ENCODE data around the gene PDE8A. TPM values are rescaled to one million over a fixed set of nuclear protein-coding genes. Genes with fewer than 3 reads are reported as not detected.
A peak's percentile ranks its signal among the peaks of the same experiment; 100 is the strongest.

Gene PDE8A
- total and polyA plus RNA-seq, 4 donors, result 11.2 to 47.5 (median 16.6) TPM

GRCh38 chr15:85003593-85004312 is 22.1 kb downstream of the PDE8A start:
- H3K27me3 ChIP-seq (ENCODE audit: control insufficient read depth in 4 of 4, insufficient read depth in 4 of 4, low read length in 3 of 4), result no peaks in the 10 kb centered on the region
- DNase-seq (ENCODE audit: low spot score), result no peak
- no peaks in the 10 kb centered on the region for H3K36me3 ChIP-seq (ENCODE audit: control insufficient read depth in 4 of 4, insufficient read depth in 3 of 4, low read depth in 1 of 4, low read length in 3 of 4)
- no peak for TF ChIP-seq RAD21 (IDR thresholded peaks at IDR 0.05)
- no peak for TF ChIP-seq FOXA2 (IDR thresholded peaks at IDR 0.05)
- no peak for TF ChIP-seq RXRA (IDR thresholded peaks at IDR 0.05)
- no peak overlapping the region for H3K9ac ChIP-seq (ENCODE audit: low read depth in 1 of 2, low read length in 2 of 2)
- H3K4me1 ChIP-seq (ENCODE audit: control insufficient read depth in 4 of 4, insufficient read depth in 4 of 4, low read length in 3 of 4), result peaks cover 12 to 63% (median 49%) of the 10 kb centered on the region in 4 donors
- 90% methylated on average over 3 of the region's 3 CpGs for WGBS
- no peaks in the 10 kb centered on the region for H3K9me3 ChIP-seq (ENCODE audit: control insufficient read depth in 4 of 4, low read length in 3 of 4)
- peak overlapping the region in 1 of 2 donors; percentile 13 for H3K27ac ChIP-seq (ENCODE audit: low read depth in 1 of 2, low read length in 2 of 2)
- no peak overlapping the region for H3K4me3 ChIP-seq (ENCODE audit: low read depth in 1 of 3, low read length in 3 of 3)

DNA sequence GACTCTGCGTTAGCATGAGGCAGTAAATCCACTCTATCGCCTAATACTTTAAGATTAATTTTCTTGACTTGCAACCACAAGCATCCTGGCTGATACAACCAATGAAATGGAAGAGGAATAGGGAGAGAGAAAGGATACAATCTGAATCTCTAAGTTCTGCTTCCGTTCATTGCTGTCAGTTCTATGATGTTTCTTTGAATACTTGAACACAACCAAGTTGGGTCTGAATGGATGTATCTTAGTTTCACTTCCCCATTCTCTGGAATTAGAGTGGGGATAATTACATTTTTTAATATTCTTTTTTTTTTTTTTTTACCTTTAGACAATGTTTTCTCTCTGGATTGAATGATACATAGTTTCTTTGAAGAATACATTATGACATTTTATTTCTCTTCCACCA is 22.9 kb downstream of the PDE8A start:
- Histone ChIP-seq H3K9ac (ENCODE audit: low read depth in 1 of 2, low read length in 2 of 2) (no peak overlapping the region), H3K9me3 (ENCODE audit: control insufficient read depth in 4 of 4, low read length in 3 of 4) (no peaks in the 10 kb centered on the region), H3K36me3 (ENCODE audit: control insufficient read depth in 4 of 4, insufficient read depth in 3 of 4, low read depth in 1 of 4, low read length in 3 of 4) (no peaks in the 10 kb centered on the region), H3K4me1 (ENCODE audit: control insufficient read depth in 4 of 4, insufficient read depth in 4 of 4, low read length in 3 of 4) (peaks cover 12 to 65% (median 51%) of the 10 kb centered on the region in 4 donors), H3K4me3 (ENCODE audit: low read depth in 1 of 3, low read length in 3 of 3) (no peak overlapping the region), H3K27ac (ENCODE audit: low read depth in 1 of 2, low read length in 2 of 2) (no peak overlapping the region), H3K27me3 (ENCODE audit: control insufficient read depth in 4 of 4, insufficient read depth in 4 of 4, low read length in 3 of 4) (no peaks in the 10 kb centered on the region)
- TF ChIP-seq MAX (IDR thresholded peaks at IDR 0.05) (no peak), EGR1 (IDR thresholded peaks at IDR 0.05; ENCODE audit: low read depth in 2 of 2) (no peak), FOXA2 (IDR thresholded peaks at IDR 0.05) (no peak), GABPA (IDR thresholded peaks at IDR 0.05 in 1 of 2, conservative IDR thresholded peaks at IDR 0.05 in 1 of 2) (no peak), TAF1 (conservative IDR thresholded peaks at IDR 0.05) (no peak), SP1 (IDR thresholded peaks at IDR 0.05) (no peak), REST (IDR thresholded peaks at IDR 0.05) (no peak), FOXA1 (IDR thresholded peaks at IDR 0.05) (no peak), HNF4A (conservative IDR thresholded peaks at IDR 0.05) (no peak)
- WGBS, result 89% methylated on average over 3 of the region's 3 CpGs
- DNase-seq (ENCODE audit: low spot score), result no peak

- H3K9me3 ChIP-seq (ENCODE audit: control insufficient read depth in 4 of 4, low read length in 3 of 4), result no peaks in the 10 kb centered on the region
- no peak overlapping the region for H3K9ac ChIP-seq (ENCODE audit: low read depth in 1 of 2, low read length in 2 of 2)
- H3K36me3 ChIP-seq (ENCODE audit: control insufficient read depth in 4 of 4, insufficient read depth in 3 of 4, low read depth in 1 of 4, low read length in 3 of 4), result no peaks in the 10 kb centered on the region
- TF ChIP-seq REST (IDR thresholded peaks at IDR 0.05), result no peak
- no peak for TF ChIP-seq RXRA (IDR thresholded peaks at IDR 0.05)
- TF ChIP-seq, protein P1, sequence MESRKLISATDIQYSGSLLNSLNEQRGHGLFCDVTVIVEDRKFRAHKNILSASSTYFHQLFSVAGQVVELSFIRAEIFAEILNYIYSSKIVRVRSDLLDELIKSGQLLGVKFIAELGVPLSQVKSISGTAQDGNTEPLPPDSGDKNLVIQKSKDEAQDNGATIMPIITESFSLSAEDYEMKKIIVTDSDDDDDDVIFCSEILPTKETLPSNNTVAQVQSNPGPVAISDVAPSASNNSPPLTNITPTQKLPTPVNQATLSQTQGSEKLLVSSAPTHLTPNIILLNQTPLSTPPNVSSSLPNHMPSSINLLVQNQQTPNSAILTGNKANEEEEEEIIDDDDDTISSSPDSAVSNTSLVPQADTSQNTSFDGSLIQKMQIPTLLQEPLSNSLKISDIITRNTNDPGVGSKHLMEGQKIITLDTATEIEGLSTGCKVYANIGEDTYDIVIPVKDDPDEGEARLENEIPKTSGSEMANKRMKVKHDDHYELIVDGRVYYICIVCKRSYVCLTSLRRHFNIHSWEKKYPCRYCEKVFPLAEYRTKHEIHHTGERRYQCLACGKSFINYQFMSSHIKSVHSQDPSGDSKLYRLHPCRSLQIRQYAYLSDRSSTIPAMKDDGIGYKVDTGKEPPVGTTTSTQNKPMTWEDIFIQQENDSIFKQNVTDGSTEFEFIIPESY (IDR thresholded peaks at IDR 0.05), result no peak
- TF ChIP-seq JUND (IDR thresholded peaks at IDR 0.05), result no peak
- TF ChIP-seq RAD21 (IDR thresholded peaks at IDR 0.05), result peak in 1 of 2 donors; percentile 7
- peaks cover 10 to 65% (median 51%) of the 10 kb centered on the region in 4 donors for H3K4me1 ChIP-seq (ENCODE audit: control insufficient read depth in 4 of 4, insufficient read depth in 4 of 4, low read length in 3 of 4)
- WGBS, result 82% methylated on average over 2 of the region's 2 CpGs
- no peak overlapping the region for H3K4me3 ChIP-seq (ENCODE audit: low read depth in 1 of 3, low read length in 3 of 3)
- H3K27ac ChIP-seq (ENCODE audit: low read depth in 1 of 2, low read length in 2 of 2), result peak overlapping the region in 1 of 2 donors; percentile 43
- no peaks in the 10 kb centered on the region for H3K27me3 ChIP-seq (ENCODE audit: control insufficient read depth in 4 of 4, insufficient read depth in 4 of 4, low read length in 3 of 4)
- no peak for DNase-seq (ENCODE audit: low spot score)
These were observed 23.7 kb downstream of the PDE8A start for GRCh38 chr15:85005319-85005718.
